GM12864 (cell line): ENCODE measurements around the gene ALDH9A1.
"Not testable (repeated sequence)": the region's sequence is repeated elsewhere in the genome, so short reads cannot be mapped to it uniquely, and the experiment has no call there.

Experiments used
- DNase-seq: peaks from one replicate; pipeline ENCODE4 v3.0.0-alpha.2; 2011; ENCODE audit warnings: low read depth
- H3K4me3 ChIP-seq: 2 replicates; pipeline ENCODE4 v1.5.1; 2011; ENCODE audit warnings: mild to moderate bottlenecking, low read depth, low read length, control low read depth
- CTCF ChIP-seq: IDR thresholded peaks from 2 replicates; pipeline ENCODE4 v1.5.1; 2011; ENCODE audit warnings: low read depth, mild to moderate bottlenecking, moderate library complexity, low read length, control low read depth, inconsistent platforms; ENCODE audit errors: missing control alignments

Gene ALDH9A1

GRCh38 chr1:165697881-165698760 lies at the start of gene ALDH9A1:
Gene ALDH9A1 (minus strand): TSS chr1:165698562. CDS start chr1:165698558, 4 bp downstream.
- H3K4me3 ChIP-seq, result peak within 1 kb of the TSS; percentile 88
- peak; percentile 57 for DNase-seq

GRCh38 chr1:165747632-165748447 lies 49.5 kb upstream of the ALDH9A1 start:
- no peak overlapping the region for H3K4me3 ChIP-seq
- no peak for TF ChIP-seq CTCF
- no peak for DNase-seq

More at GRCh38 chr1:165697881-165698760, at the start of gene ALDH9A1:
- peak; percentile 36 for TF ChIP-seq CTCF

- not testable (repeated sequence) for DNase-seq, H3K4me3 ChIP-seq
Observed at GRCh38 chr1:165744913-165745312, 46.6 kb upstream of the ALDH9A1 start.

- no peak overlapping the region for H3K4me3 ChIP-seq
- no peak for TF ChIP-seq CTCF
- no peak for DNase-seq
Observed at GRCh38 chr1:165742194-165742593, 43.8 kb upstream of the ALDH9A1 start.

GRCh38 chr1:165738794-165739193 lies 40.4 kb upstream of the ALDH9A1 start:
- H3K4me3 ChIP-seq, result no peak overlapping the region
- DNase-seq, result peak; percentile 50
- TF ChIP-seq CTCF, result no peak

GRCh38 chr1:165737196-165737595 lies 38.8 kb upstream of the ALDH9A1 start:
- no peak for DNase-seq
- TF ChIP-seq CTCF, result no peak
- no peak overlapping the region for H3K4me3 ChIP-seq

- TF ChIP-seq CTCF, result no peak
- no peak for DNase-seq
- H3K4me3 ChIP-seq, result no peak overlapping the region
Observed at GRCh38 chr1:165734906-165735305, 36.5 kb upstream of the ALDH9A1 start.
